Left kidney (tissue), 2 donors: ENCODE results near the gene FNIP2. TPM values are rescaled to one million over a fixed set of nuclear protein-coding genes. Genes with fewer than 3 reads are reported as not detected.

Experiments
- DNase-seq: peaks from one replicate; pipeline ENCODE4 v3.0.0-alpha.2; 2013
- polyA plus RNA-seq: library from polyadenylated mRNA; unstranded; fragments of 120-200 nt; gene quantifications from one replicate; pipeline ENCODE4 v1.2.1, GENCODE V29; 2013; ENCODE audit not compliant: insufficient read length

The FNIP2 gene
- polyA plus RNA-seq, 1 donor = 46.8 TPM

DNA sequence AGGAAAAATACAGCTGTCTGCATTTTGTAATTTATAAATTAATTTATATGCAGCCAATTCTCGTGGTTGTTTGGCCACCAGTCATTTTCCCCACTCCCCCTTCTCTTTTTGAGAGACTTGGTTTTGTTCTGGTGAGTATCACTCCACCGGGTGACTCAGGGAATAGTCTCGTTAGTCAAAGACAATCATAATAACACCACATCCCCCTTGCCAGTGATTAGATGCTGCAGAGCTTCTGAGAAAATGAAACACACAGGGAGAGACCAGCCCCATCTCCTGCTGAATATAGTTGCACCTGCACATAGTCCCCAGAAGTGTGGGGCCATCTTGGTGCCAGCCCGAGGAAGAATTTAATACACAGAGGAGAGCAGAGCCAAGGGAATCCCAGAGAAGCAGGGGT lies 8.0 kb upstream of the FNIP2 start:
- no peak for DNase-seq

DNA sequence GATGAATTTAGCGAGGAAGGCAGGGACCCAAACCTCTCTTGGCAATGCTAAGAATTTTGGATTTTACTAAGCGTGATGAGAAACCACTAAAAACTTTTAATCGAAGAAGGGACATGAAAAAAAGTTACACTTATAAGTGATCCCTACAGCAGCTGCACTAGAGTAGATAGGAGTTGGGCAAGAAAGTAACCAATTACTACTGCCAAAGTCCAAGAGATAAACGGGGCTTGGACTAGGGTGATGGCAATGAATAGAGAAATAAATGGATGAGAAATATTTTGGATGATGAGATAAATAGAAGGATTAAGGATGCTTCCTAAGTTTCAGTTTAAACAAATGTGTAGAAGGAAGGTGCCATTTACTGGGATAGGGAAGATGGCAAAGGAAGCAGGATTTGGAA lies 6.3 kb upstream of the FNIP2 start:
- no peak for DNase-seq

GRCh38 chr4:158763462-158763861 lies 5.4 kb upstream of the FNIP2 start:
- DNase-seq = no peak

- DNase-seq = no peak
Measured at GRCh38 chr4:158766434-158767044, 2.3 kb upstream of the FNIP2 start.

DNA sequence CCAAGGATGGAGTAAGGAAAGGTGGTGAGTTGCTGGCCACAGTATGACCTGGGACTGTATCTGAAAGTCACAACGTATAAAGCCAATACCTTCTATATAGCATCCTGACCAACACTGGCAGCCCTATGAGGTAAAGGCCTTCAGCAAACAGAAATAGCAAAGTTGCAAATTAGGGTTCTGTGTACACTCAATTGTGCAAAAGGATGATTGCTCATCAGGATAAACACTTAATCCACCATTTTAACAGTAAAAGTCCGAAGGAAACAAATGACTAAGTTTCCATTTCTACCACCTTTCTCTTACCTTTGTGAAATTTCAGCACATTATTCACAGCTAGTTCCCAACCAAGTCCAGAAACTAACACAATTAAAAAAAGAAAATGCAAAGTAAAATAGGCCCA lies 1.4 kb upstream of the FNIP2 start:
- no peak for DNase-seq

DNA sequence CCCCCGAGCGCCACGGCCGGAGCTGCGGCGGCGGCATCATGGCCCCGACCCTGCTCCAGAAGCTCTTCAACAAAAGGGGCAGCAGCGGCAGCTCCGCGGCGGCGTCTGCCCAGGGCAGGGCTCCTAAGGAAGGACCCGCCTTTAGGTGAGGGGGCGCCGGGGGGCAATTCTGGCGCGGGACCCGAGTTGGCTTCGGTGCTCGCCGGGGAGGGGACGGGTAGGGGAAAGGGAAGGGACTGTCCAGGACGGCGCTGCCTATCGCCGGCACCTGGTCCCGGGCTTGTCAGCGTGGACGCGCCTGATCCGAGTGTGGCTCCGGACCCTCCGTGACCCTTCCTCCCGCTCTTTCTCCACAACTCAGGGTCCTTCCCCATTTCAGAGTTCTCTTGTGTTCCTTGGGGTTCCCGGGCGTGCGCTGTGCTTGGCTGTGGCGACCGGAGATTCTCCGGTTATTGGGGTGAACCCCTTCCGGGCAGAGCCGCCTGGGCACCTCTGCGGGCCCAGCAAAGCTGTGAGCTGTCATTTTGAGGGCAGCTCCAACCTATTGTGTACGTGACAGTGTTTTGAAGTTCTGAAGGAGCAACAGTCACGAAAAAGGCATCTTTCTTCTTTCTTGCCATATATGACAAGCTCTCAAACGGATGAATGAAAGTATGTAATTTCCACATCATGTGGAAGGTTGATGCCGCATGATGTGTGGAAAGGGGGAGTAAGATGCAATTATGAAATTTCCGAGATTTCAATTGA lies 522 bp downstream of the FNIP2 start:
- no peak for DNase-seq

DNA sequence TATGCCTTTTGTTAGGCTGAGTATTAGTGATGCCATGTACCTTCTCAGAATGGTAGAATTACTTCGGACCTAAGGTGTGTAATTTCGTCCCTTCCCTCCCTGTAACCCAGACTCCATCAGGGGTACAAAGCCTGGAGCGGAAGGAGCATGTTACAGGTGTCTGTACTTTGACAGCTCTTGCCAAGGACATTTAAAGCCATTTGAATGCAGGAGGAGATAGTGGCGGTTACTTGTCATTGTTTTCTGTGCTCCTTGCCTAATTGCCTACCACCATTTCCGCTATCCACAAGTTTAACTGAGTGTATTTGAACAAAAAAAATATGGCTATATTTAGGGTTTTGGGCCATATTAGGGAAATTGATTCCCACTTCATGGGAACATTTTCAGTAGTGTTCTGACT lies 1.8 kb downstream of the FNIP2 start:
- DNase-seq = no peak

- no peak for DNase-seq
Measured at GRCh38 chr4:158771776-158772175, 3.0 kb downstream of the FNIP2 start.

GRCh38 chr4:158775091-158775651 lies 6.3 kb downstream of the FNIP2 start:
- DNase-seq = no peak

GRCh38 chr4:158776106-158776505 lies 7.3 kb downstream of the FNIP2 start:
- no peak for DNase-seq

GRCh38 chr4:158777423-158778155 lies 8.8 kb downstream of the FNIP2 start:
- DNase-seq = no peak

GRCh38 chr4:158778156-158778711 lies 9.4 kb downstream of the FNIP2 start:
- DNase-seq = no peak

DNA sequence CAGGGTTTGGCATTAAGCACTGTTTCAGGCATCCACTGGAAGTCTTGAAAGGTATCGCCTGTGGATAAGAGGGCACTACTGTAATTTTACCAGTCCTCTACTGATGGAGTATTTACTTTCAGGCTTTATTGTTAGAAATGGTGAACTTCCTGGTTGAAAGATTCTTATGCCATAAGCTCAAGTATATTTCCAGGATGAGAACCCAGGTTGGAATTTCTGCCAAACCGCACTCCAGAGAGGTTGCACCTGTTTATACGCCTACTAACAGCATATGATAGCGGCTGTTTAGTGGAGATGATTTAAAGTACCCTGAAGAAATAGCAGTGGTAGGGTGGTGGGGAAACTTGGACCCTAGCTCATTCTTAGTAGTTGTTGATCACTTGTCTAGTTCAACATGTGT lies 9.9 kb downstream of the FNIP2 start:
- DNase-seq = no peak

- no peak for DNase-seq
Measured at GRCh38 chr4:158781963-158782362, 13.1 kb downstream of the FNIP2 start.

DNA sequence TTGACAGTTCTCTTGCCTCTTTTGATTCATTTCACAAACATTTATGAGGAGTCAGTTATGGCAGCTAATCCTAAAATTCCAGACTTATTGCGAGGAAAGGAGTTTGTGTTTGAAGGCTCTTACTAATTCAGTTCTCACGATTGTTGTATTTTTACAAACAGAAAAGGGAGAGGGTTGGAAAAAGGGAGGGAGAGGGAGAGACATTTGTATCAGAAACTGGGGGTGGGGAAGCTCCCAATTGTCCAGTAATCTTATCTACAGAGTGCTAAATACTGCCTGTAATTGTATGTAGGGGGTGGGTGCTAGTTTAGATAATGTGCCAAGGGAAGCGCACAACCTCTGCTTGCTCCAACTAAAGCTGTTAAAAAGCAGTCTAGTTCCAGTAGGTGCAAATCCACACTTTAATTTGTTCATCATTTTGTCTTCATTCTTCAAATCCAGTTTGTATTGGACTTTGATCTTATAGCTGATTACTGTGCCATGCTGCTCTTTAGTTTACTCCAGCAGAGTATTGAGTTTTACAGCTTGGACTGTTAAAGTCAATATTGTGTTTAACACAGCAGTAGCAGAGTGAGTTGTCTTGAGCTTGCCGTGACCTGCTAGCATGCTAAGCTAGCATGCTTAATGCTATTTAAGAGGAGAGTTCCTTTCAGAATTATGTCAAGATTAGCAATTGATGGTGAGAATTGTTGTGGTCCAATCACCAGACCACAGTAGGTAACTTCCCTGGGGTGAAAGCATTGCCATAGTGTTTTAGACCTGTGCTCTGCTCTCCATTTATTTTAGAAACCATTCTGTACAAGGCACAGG lies 13.9 kb downstream of the FNIP2 start:
- DNase-seq = no peak

DNA sequence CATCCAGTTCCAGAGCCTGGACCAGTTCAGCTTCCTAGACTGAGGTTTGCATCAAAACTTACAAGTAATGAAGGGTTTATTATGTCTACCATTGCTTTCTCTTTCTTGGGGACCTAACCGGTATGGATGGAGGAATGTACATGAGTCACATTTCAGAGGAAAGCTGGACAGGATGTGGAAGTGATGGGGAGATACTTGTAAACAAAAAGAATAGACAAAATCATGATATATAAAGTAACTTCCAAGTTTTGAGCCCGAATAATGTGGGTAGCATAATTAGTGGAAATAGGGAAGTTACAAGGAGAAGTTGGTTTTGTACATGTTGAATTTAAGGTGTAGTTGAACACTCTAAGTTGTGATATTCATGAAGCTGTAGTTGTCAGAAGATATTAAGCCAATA lies 15.0 kb downstream of the FNIP2 start:
- no peak for DNase-seq

- no peak for DNase-seq
Measured at GRCh38 chr4:158785718-158786117, 16.9 kb downstream of the FNIP2 start.

DNA sequence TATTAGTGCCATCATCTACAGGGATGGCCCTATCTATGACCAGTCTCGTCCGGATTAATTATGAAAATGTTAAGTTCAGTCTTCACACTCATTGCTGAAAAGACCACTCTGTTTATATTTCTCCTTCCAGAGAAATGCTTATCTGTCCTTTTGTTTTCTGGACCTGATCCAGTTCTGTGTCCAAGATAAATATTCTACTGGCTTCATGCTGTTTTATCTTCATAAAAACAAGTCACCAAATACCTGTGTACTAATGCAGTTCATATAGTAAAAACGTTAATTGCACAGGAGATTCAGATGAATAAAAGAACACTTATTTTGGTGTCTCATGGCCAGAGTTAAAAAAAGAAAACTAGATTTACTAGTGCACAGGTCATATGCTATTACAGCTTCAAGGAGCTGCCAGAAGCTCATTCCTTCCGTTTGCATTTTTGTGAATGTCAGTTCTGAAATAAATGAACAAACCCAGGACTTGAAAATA lies 17.3 kb downstream of the FNIP2 start:
- DNase-seq = no peak

DNA sequence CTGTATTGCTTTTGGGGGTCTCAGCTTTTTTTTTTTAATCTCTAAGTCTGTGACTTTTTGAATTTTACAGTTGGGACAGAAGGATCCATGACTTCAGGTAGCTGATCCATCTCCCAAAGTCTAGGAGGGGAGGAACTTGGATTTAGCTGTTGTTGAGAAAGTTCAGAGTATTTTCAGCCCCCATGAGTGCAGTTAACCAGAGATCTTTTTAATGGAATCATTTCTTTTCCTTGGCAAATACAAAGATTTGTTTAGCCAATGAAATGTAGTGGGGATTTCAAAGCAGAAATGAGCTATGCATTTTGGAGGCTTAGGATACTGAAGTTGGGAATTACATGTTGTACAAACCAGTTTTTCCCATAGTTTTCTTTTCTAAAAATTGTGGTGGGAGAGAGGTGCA lies 18.1 kb downstream of the FNIP2 start:
- no peak for DNase-seq

DNA sequence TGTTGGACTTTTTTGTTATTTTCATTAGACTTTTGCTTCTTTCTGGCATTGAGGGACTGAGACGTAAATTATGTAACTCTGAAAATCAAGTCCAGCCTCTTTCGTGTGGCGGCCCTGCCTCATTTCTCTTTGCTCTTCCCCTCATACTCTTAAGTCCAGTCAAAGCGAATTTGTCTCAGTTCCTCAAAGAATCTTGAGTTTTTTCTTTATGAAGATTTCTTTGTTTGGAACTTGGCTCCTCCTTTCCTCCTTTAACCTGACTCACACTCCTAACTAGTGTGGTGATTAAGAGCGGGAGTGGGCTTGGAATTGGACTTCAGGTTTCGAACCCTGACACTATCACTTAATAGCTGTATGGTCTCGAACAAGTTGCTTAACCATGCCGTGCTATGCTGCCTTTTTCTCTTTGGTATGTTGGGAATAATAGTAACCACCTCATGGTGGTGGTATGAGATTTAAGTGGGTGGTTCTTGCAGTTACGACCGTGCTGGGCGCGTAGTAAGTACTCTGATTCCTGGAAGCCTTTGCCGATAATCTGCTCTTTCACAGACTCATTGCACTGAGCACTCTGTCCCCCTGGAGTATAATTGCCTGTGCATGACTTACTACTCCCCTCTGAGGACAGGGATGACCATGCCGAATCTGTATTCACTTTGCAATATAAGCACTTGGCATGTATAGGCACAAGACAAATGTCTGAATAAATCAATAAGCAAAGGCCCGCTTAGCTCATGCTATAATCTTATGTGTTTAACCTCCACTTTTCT lies 19.1 kb downstream of the FNIP2 start:
- no peak for DNase-seq

- DNase-seq = no peak
Measured at GRCh38 chr4:158788516-158788915, 19.7 kb downstream of the FNIP2 start.
